ENCODE measurements around the gene SPOCK1. TPM values are rescaled to one million over a fixed set of nuclear protein-coding genes. Genes with fewer than 3 reads are reported as not detected.

Gene SPOCK1
- total and polyA plus RNA-seq, 2 experiments from 2014 or later = 8.2 to 10.5 TPM

DNA sequence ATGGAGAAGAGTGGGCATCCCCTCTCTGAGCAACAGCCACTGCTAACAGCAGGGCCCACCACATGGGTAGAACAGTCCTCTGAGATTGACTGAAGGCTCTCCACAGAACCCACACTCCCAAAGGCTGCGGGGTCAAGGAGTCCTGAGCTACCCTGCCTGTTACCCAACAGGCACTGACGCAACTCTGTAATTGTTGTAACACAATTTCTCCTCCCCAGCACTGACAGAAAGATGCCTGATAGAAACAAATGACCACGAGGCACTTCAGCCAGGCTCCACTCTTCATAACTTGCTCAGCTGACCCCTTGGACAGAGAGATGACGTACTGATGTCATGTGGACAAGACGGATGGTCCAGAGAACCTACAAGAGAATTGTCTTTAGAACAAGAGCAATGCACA is 220.7 kb downstream of the SPOCK1 start:
- Histone ChIP-seq H3K4me2 (no peak overlapping the region), H3K27ac (ENCODE audit: low read depth) (no peak overlapping the region), H2AFZ (no peak overlapping the region), H3K4me3 (no peak overlapping the region), H3K4me1 (ENCODE audit: insufficient read depth) (no peaks in the 10 kb centered on the region; the same call in 1 of the 2 replicates), H3K36me3 (ENCODE audit: insufficient read depth) (no peaks in the 10 kb centered on the region), H3F3A (replicated peaks; ENCODE audit: low read depth) (no peaks in the 10 kb centered on the region), H3K79me2 (replicated peaks; ENCODE audit: insufficient read depth) (no peaks in the 10 kb centered on the region), H3K27me3 (ENCODE audit: insufficient read depth) (no peaks in the 10 kb centered on the region), H3K9me2 (ENCODE audit: insufficient read depth) (no peaks in the 10 kb centered on the region), H4K20me1 (replicated peaks; ENCODE audit: insufficient read depth) (no peaks in the 10 kb centered on the region)
- Mint-ChIP-seq H3K27ac (no peak overlapping the region), H3K36me3 (ENCODE audit: low read depth) (no peaks in the 10 kb centered on the region; the same call in 2 of the 3 replicates), H3K4me1 (peaks cover 7% of the 10 kb centered on the region), H3K27me3 (ENCODE audit: insufficient read depth, low read depth, poor library complexity) (peaks cover 2% of the 10 kb centered on the region), H3K9me3 (no peaks in the 10 kb centered on the region), H3K4me3 (no peak overlapping the region)
- ATAC-seq (no peak), DNase-seq (ENCODE audit: low spot score) (no peak)
- no peak for TF ChIP-seq POLR2AphosphoS5 (IDR thresholded peaks at IDR 0.05; ENCODE audit: low read depth)
- no peak for TF ChIP-seq ZNF114 (CRISPR knock-in tag; IDR thresholded peaks at IDR 0.05)
- no peak for TF ChIP-seq ZNF331 (CRISPR knock-in tag; IDR thresholded peaks at IDR 0.05; ENCODE audit: low read depth)
- no peak for TF ChIP-seq REST (IDR thresholded peaks at IDR 0.05; ENCODE audit: unreplicated experiment)
- no peak for TF ChIP-seq CREB1 (CRISPR knock-in tag; IDR thresholded peaks at IDR 0.05; ENCODE audit: low read depth)

GRCh38 chr5:137275083-137275482 is 224.0 kb downstream of the SPOCK1 start:
- Histone ChIP-seq H3K4me2 (no peak overlapping the region), H3K4me3 (no peak overlapping the region), H3K27ac (ENCODE audit: low read depth) (no peak overlapping the region), H2AFZ (no peak overlapping the region), H4K20me1 (replicated peaks; ENCODE audit: insufficient read depth) (no peaks in the 10 kb centered on the region), H3K79me2 (replicated peaks; ENCODE audit: insufficient read depth) (no peaks in the 10 kb centered on the region), H3K9me2 (ENCODE audit: insufficient read depth) (no peaks in the 10 kb centered on the region), H3K36me3 (ENCODE audit: insufficient read depth) (no peaks in the 10 kb centered on the region), H3F3A (replicated peaks; ENCODE audit: low read depth) (no peaks in the 10 kb centered on the region), H3K4me1 (ENCODE audit: insufficient read depth) (no peaks in the 10 kb centered on the region), H3K27me3 (ENCODE audit: insufficient read depth) (no peaks in the 10 kb centered on the region)
- Mint-ChIP-seq H3K36me3 (ENCODE audit: low read depth) (no peaks in the 10 kb centered on the region; the same call in 2 of the 3 replicates), H3K4me1 (peaks cover 3% of the 10 kb centered on the region; the same call in 2 of the 3 replicates), H3K9me3 (no peaks in the 10 kb centered on the region), H3K27ac (no peak overlapping the region), H3K27me3 (ENCODE audit: insufficient read depth, low read depth, poor library complexity) (peaks cover 2% of the 10 kb centered on the region), H3K4me3 (no peak overlapping the region)
- DNase-seq (ENCODE audit: low spot score) (no peak), ATAC-seq (no peak)
- TF ChIP-seq ZNF462 (CRISPR knock-in tag; IDR thresholded peaks at IDR 0.05) = no peak
- no peak for TF ChIP-seq CREB1 (CRISPR knock-in tag; IDR thresholded peaks at IDR 0.05; ENCODE audit: low read depth)
- TF ChIP-seq POLR2AphosphoS5 (IDR thresholded peaks at IDR 0.05; ENCODE audit: low read depth) = no peak
- no peak for TF ChIP-seq REST (IDR thresholded peaks at IDR 0.05; ENCODE audit: unreplicated experiment)
- TF ChIP-seq EZH2 (IDR thresholded peaks at IDR 0.05; ENCODE audit: low read depth, unreplicated experiment) = no peak
- TF ChIP-seq NANOG (IDR thresholded peaks at IDR 0.05; ENCODE audit: borderline replicate concordance) = no peak
- no peak for TF ChIP-seq ZNF331 (CRISPR knock-in tag; IDR thresholded peaks at IDR 0.05; ENCODE audit: low read depth)

Measured in GM23338 (cell line).